B cell (primary cell): Measurements from ENCODE around the gene ADH7. TPM values are rescaled to one million over a fixed set of nuclear protein-coding genes. Genes with fewer than 3 reads are reported as not detected.

ENCODE experiments used
- ATAC-seq: fragments of 200-7000 bp; cut with Tn5 transposase; one replicate; pipeline ENCODE4 v1.10.0; 2021; ENCODE audit warnings: low read depth, mild to moderate bottlenecking, moderate number of reproducible peaks, moderate library complexity
- CTCF ChIA-PET: fragments of 350-600 bp; sonication (Branson Sonifier 250); formaldehyde crosslinking; loops from one replicate; lab custom pipeline; 2021; ENCODE audit warnings: antibody characterized with exemption, inconsistent platforms; lab: Charles Lee
- POLR2A ChIA-PET: fragments of 350-600 bp; sonication (Branson Sonifier 250); formaldehyde crosslinking; loops from one replicate; lab custom pipeline; 2021; ENCODE audit warnings: antibody characterized with exemption; lab: Charles Lee
- DNase-seq: peaks from one replicate; pipeline ENCODE4 v3.0.0; 2013
- H2AFZ ChIP-seq: 2 replicates; pipeline ENCODE4 v1.6.1; 2012; ENCODE audit warnings: mild to moderate bottlenecking, low read depth, low read length; ENCODE audit not compliant: insufficient read depth, poor library complexity, severe bottlenecking
- H3K27ac ChIP-seq, 2 donors: 1 replicate in 1 of 2; 2 replicates in 1 of 2; pipeline ENCODE4 v1.5.1; 2012 to 2013; ENCODE audit warnings: low read length in 2 of 2, mild to moderate bottlenecking in 2 of 2, moderate library complexity in 1 of 2
- H3K27me3 ChIP-seq, 4 experiments: fragments of 200-600 bp in 1 of 4; sonication (generic) in 1 of 4; replicated peaks in 1 of 4; 1 replicate in 2 of 4; 2 replicates in 2 of 4; pipeline versions ENCODE4 v1.6.1 to v1.7.0; 2013 to 2016; ENCODE audit warnings: low read length in 3 of 4, mild to moderate bottlenecking in 2 of 4, mixed read lengths in 1 of 4, moderate library complexity in 1 of 4; ENCODE audit not compliant: insufficient read depth in 4 of 4, control insufficient read depth in 3 of 4; ENCODE audit errors: control extremely low read depth in 1 of 4
- H3K36me3 ChIP-seq, 2 experiments: replicated peaks in 1 of 2; 1 replicate in 1 of 2; 2 replicates in 1 of 2; pipeline versions ENCODE4 v1.6.1 to v1.7.1; 2013; ENCODE audit warnings: low read length in 1 of 2; ENCODE audit not compliant: insufficient read depth in 2 of 2, control insufficient read depth in 1 of 2; ENCODE audit errors: control extremely low read depth in 1 of 2, extremely low read depth in 1 of 2
- H3K4me1 ChIP-seq, 2 donors: fragments of 200-600 bp in 1 of 2; sonication (generic) in 1 of 2; 1 replicate in 1 of 2; 2 replicates in 1 of 2; pipeline versions ENCODE4 v1.5.1 to v1.6.1; 2013 to 2017; ENCODE audit warnings: low read length in 2 of 2; ENCODE audit not compliant: control insufficient read depth in 2 of 2, insufficient read depth in 2 of 2
- H3K4me2 ChIP-seq: replicated peaks from 2 replicates; pipeline ENCODE3; 2012; ENCODE audit warnings: mild to moderate bottlenecking, low read depth, low read length; ENCODE audit not compliant: poor library complexity, severe bottlenecking
- H3K4me3 ChIP-seq, 5 experiments: fragments of 200-600 bp in 1 of 5; sonication (generic) in 1 of 5; 1 replicate in 3 of 5; 2 replicates in 2 of 5; pipeline versions ENCODE4 v1.5.1 to v1.7.0; 2011 to 2016; ENCODE audit warnings: low read length in 4 of 5, mild to moderate bottlenecking in 4 of 5, low read depth in 2 of 5, control low read depth in 1 of 5, moderate library complexity in 1 of 5; ENCODE audit not compliant: insufficient read depth in 1 of 5; ENCODE audit errors: control extremely low read depth in 1 of 5, extremely low read depth in 1 of 5
- H3K79me2 ChIP-seq: fragments of 200-600 bp; sonication (generic); one replicate; pipeline ENCODE4 v1.6.0; 2016; ENCODE audit warnings: low read length; ENCODE audit not compliant: control insufficient read depth, insufficient read depth
- H3K9ac ChIP-seq: fragments of 200-600 bp; sonication (generic); 2 replicates; pipeline ENCODE4 v1.6.1; 2017; ENCODE audit warnings: mild to moderate bottlenecking, low read length, moderate library complexity
- H3K9me3 ChIP-seq, 3 donors: one replicate each; pipeline versions ENCODE4 v1.6.1 to v1.7.1; 2013; ENCODE audit warnings: low read length in 2 of 3; ENCODE audit not compliant: control insufficient read depth in 2 of 3, insufficient read depth in 1 of 3; ENCODE audit errors: control extremely low read depth in 1 of 3
- H4K20me1 ChIP-seq: 2 replicates; pipeline ENCODE4 v1.6.0; 2012; ENCODE audit warnings: mild to moderate bottlenecking, low read length; ENCODE audit not compliant: insufficient read depth, control insufficient read depth, poor library complexity, severe bottlenecking
- H3K27ac Mint-ChIP-seq: one replicate; pipeline ENCODE4 v1.8.0; 2021; ENCODE audit warnings: mixed read lengths
- H3K27me3 Mint-ChIP-seq: one replicate; pipeline ENCODE4 v1.8.0; 2021; ENCODE audit warnings: mixed read lengths
- H3K4me1 Mint-ChIP-seq: one replicate; pipeline ENCODE4 v1.8.0; 2021; ENCODE audit warnings: mixed read lengths
- H3K4me3 Mint-ChIP-seq: one replicate; pipeline ENCODE4 v1.8.0; 2021; ENCODE audit warnings: mixed read lengths
- H3K9me3 Mint-ChIP-seq: one replicate; pipeline ENCODE4 v1.8.0; 2022; ENCODE audit warnings: mixed read lengths; ENCODE audit not compliant: insufficient read depth
- EZH2 ChIP-seq: IDR thresholded peaks from 2 replicates; pipeline ENCODE4 v1.6.1; 2012; ENCODE audit warnings: borderline replicate concordance, low read depth, mild to moderate bottlenecking, moderate library complexity, low read length; ENCODE audit not compliant: insufficient read depth, poor library complexity, severe bottlenecking
- WGBS: methylation state at CpG from one replicate; pipeline ENCODE4 v1.1.5; 2013; ENCODE audit warnings: missing lambda C conversion rate; ENCODE audit not compliant: insufficient coverage; 5-methylcytosine and 5-hydroxymethylcytosine counted together
- intact Hi-C: fragments of 100-400 bp; cut with micrococcal nuclease; formaldehyde crosslinking; loops from one replicate; pipeline ENCODE4 v1.10.0; 2022
- polyA plus RNA-seq: library from polyadenylated mRNA; depleted of rRNA; stranded (reverse); fragments of >200 nt; gene quantifications from 2 replicates; pipeline ENCODE4 v1.2.3, GENCODE V29; 2012
- total RNA-seq, 2 donors: library from RNA; stranded (reverse); fragments of 120-200 nt in 1 of 2; gene quantifications; 1 replicate in 1 of 2; 2 replicates in 1 of 2; pipeline versions ENCODE4 v1.2.3 to v1.2.4, GENCODE V29; 2013 to 2022
- TF ChIP-seq, protein P1 (sequence below): fragments of 200-600 bp; IDR thresholded peaks from one replicate; pipeline ENCODE4 v1.8.0; 2022; ENCODE audit warnings: antibody characterized with exemption, mild to moderate bottlenecking

The ADH7 gene
- total and polyA plus RNA-seq, 2 donors (not counting 1 experiment from before 2014, with no cell fraction given) = not detected

DNA sequence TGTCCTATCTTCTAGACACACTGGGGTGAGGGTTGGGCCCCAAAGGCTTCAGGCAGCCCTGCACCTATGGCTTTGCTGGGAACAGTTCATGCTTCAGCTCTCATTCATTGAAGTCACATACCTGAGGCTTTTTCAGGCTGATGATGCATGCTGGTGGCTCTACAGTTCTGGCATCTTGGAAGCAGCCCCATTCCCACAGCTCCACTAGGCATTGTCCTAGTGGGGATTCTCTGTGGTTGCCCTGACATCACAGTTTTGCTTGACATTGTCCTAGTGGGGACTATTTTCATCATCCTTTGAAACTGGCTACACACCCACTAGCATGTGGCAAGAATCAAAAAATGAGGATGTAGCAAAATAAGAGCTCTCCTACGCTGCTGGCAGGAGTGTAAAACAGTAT, 38.0 kb upstream of the ADH7 start:
- Mint-ChIP-seq H3K4me1 (no peaks in the 10 kb centered on the region), H3K27me3 (peaks cover 28% of the 10 kb centered on the region), H3K4me3 (no peak overlapping the region), H3K9me3 (no peaks in the 10 kb centered on the region), H3K27ac (no peak overlapping the region)
- ATAC-seq = no peak
- ChIA-PET CTCF (interaction anchor here (0.8 to 2.7 kb wide), 2 partner anchors 9 to 11 kb away, joined by 3 to 11 read pairs; no protein-coding TSS in a partner anchor), POLR2A (no interaction called here)
- Histone ChIP-seq H3K79me2 (no peaks in the 10 kb centered on the region), H2AFZ (no peak overlapping the region), H4K20me1 (no peaks in the 10 kb centered on the region), H3K4me3 (no peak overlapping the region), H3K27me3 (peaks cover 0 to 2% (median 0%) of the 10 kb centered on the region in 4 experiments), H3K4me2 (no peak overlapping the region), H3K36me3 (no peaks in the 10 kb centered on the region), H3K4me1 (no peaks in the 10 kb centered on the region), H3K27ac (no peak overlapping the region), H3K9me3 (no peaks in the 10 kb centered on the region), H3K9ac (no peak overlapping the region)
- TF ChIP-seq, protein P1, sequence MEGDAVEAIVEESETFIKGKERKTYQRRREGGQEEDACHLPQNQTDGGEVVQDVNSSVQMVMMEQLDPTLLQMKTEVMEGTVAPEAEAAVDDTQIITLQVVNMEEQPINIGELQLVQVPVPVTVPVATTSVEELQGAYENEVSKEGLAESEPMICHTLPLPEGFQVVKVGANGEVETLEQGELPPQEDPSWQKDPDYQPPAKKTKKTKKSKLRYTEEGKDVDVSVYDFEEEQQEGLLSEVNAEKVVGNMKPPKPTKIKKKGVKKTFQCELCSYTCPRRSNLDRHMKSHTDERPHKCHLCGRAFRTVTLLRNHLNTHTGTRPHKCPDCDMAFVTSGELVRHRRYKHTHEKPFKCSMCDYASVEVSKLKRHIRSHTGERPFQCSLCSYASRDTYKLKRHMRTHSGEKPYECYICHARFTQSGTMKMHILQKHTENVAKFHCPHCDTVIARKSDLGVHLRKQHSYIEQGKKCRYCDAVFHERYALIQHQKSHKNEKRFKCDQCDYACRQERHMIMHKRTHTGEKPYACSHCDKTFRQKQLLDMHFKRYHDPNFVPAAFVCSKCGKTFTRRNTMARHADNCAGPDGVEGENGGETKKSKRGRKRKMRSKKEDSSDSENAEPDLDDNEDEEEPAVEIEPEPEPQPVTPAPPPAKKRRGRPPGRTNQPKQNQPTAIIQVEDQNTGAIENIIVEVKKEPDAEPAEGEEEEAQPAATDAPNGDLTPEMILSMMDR = no peak
- no peak for TF ChIP-seq EZH2
- intact Hi-C loops = no loop called here
- WGBS = no CpG with 5 or more reads among the region's 1 CpG
- DNase-seq = no peak

DNA sequence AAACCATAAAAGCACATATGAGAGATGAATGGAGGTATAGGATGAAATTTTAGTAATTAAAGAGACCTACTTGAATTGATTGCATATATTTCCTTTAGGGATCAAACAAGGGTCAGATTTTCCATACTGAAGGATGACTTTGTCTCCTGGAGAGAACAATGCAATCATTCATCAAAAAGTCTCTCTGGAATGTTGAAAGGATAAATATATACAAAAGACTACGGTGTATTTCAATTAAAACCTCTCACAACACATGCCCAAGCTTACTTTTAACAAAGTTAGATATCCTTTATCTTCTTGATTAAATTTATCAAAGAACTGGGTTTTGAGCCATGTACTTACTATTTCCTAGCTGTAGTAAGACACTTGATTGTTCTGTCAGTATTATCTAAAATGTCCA, 36.8 kb upstream of the ADH7 start:
- Histone ChIP-seq H3K79me2 (no peaks in the 10 kb centered on the region), H3K9me3 (no peaks in the 10 kb centered on the region), H3K4me2 (no peak overlapping the region), H3K27ac (no peak overlapping the region), H3K27me3 (no peaks in the 10 kb centered on the region), H3K36me3 (no peaks in the 10 kb centered on the region), H3K4me3 (no peak overlapping the region), H4K20me1 (no peaks in the 10 kb centered on the region), H2AFZ (no peak overlapping the region), H3K4me1 (no peaks in the 10 kb centered on the region), H3K9ac (no peak overlapping the region)
- Mint-ChIP-seq H3K4me3 (no peak overlapping the region), H3K27me3 (peaks cover 40% of the 10 kb centered on the region), H3K4me1 (no peaks in the 10 kb centered on the region), H3K27ac (no peak overlapping the region), H3K9me3 (no peaks in the 10 kb centered on the region)
- intact Hi-C loops = no loop called here
- WGBS = no CpG with 5 or more reads among the region's 1 CpG
- TF ChIP-seq EZH2 = no peak
- TF ChIP-seq, protein P1 = no peak
- ATAC-seq (no peak), DNase-seq (no peak)
- CTCF ChIA-PET = interaction anchor here (1.0 kb wide), 1 partner anchor 9 kb away, joined by 6 read pairs; no protein-coding TSS in a partner anchor
- POLR2A ChIA-PET = no interaction called here
